C1 segment of cervical spinal cord (tissue), 14 donors: ENCODE data around the gene SENP2.
"Not testable (repeated sequence)": the region's sequence is repeated elsewhere in the genome, so short reads cannot be mapped to it uniquely, and the experiment has no call there.

ENCODE experiments used
- DNase-seq, 14 donors: peaks; one replicate each; lab custom pipeline; 2025; lab: John Stamatoyannopoulos, UW

SENP2 gene

GRCh38 chr3:185647134-185647879 lies 61.2 kb downstream of the SENP2 start:
- DNase-seq: no peak

- no peak for DNase-seq
These were observed 61.8 kb downstream of the SENP2 start for GRCh38 chr3:185647880-185648210.

GRCh38 chr3:185648396-185648795 lies 62.3 kb downstream of the SENP2 start:
- no peak for DNase-seq

GRCh38 chr3:185649414-185649813 lies 63.3 kb downstream of the SENP2 start:
- DNase-seq: no peak

- DNase-seq: no peak
These were observed 65.9 kb downstream of the SENP2 start for GRCh38 chr3:185651971-185652370.

- no peak for DNase-seq
These were observed 68.1 kb downstream of the SENP2 start for GRCh38 chr3:185653949-185654757.

GRCh38 chr3:185654758-185655145 lies 68.7 kb downstream of the SENP2 start:
- DNase-seq: no peak

GRCh38 chr3:185655426-185656320 lies 69.6 kb downstream of the SENP2 start:
- no peak for DNase-seq

GRCh38 chr3:185656321-185656840 lies 70.3 kb downstream of the SENP2 start:
- DNase-seq: peak in 3 of 14 donors; percentile 5 to 32 (median 17)

GRCh38 chr3:185657211-185657610 lies 71.1 kb downstream of the SENP2 start:
- no peak for DNase-seq

- DNase-seq: no peak
These were observed 71.8 kb downstream of the SENP2 start for GRCh38 chr3:185657691-185658503.

GRCh38 chr3:185658504-185658912 lies 72.4 kb downstream of the SENP2 start:
- DNase-seq: no peak

- no peak for DNase-seq
These were observed 72.8 kb downstream of the SENP2 start for GRCh38 chr3:185658943-185659342.

GRCh38 chr3:185659942-185660921 lies 74.1 kb downstream of the SENP2 start:
- DNase-seq: peak in 12 of 14 donors; percentile 13 to 64 (median 47)

- not testable (repeated sequence) for DNase-seq
These were observed 75.2 kb downstream of the SENP2 start for GRCh38 chr3:185661296-185661695.

- no peak for DNase-seq
These were observed 75.7 kb downstream of the SENP2 start for GRCh38 chr3:185661772-185662171.

- DNase-seq: no peak
These were observed 77.8 kb downstream of the SENP2 start for GRCh38 chr3:185663929-185664328.

- DNase-seq: no peak
These were observed 81.5 kb downstream of the SENP2 start for GRCh38 chr3:185667574-185667973.

- DNase-seq: peak in 1 of 14 donors; percentile 11
These were observed 91.2 kb downstream of the SENP2 start for GRCh38 chr3:185677146-185677829.
